ENCODE measurements around the gene ILKAP. TPM values are rescaled to one million over a fixed set of nuclear protein-coding genes. Genes with fewer than 3 reads are reported as not detected.

ILKAP gene
- total RNA-seq, 1 donor = 19.4 TPM

GRCh38 chr2:238155051-238155760, 48.3 kb downstream of the ILKAP start:
- DNase-seq (ENCODE audit: low read depth in 2 of 3, low spot score in 2 of 3) = no peak

- no peak for DNase-seq (ENCODE audit: low read depth in 2 of 3, low spot score in 2 of 3)
These were observed 48.9 kb downstream of the ILKAP start for GRCh38 chr2:238154570-238154969.

GRCh38 chr2:238152771-238153688, 50.5 kb downstream of the ILKAP start:
- DNase-seq (ENCODE audit: low read depth in 2 of 3, low spot score in 2 of 3) = no peak

GRCh38 chr2:238151628-238152235, 51.8 kb downstream of the ILKAP start:
- no peak for DNase-seq (ENCODE audit: low read depth in 2 of 3, low spot score in 2 of 3)

- no peak for DNase-seq (ENCODE audit: low read depth in 2 of 3, low spot score in 2 of 3)
These were observed 52.3 kb downstream of the ILKAP start for GRCh38 chr2:238151205-238151604.

- no peak for DNase-seq (ENCODE audit: low read depth in 2 of 3, low spot score in 2 of 3)
These were observed 52.8 kb downstream of the ILKAP start for GRCh38 chr2:238150686-238151085.

- no peak for DNase-seq (ENCODE audit: low read depth in 2 of 3, low spot score in 2 of 3)
These were observed 53.5 kb downstream of the ILKAP start for GRCh38 chr2:238149841-238150572.

- DNase-seq (ENCODE audit: low read depth in 2 of 3, low spot score in 2 of 3) = no peak
These were observed 54.5 kb downstream of the ILKAP start for GRCh38 chr2:238148981-238149380.

GRCh38 chr2:238146884-238147544, 56.5 kb downstream of the ILKAP start:
- DNase-seq (ENCODE audit: low read depth in 2 of 3, low spot score in 2 of 3) = no peak

GRCh38 chr2:238145851-238146250, 57.6 kb downstream of the ILKAP start:
- DNase-seq (ENCODE audit: low read depth in 2 of 3, low spot score in 2 of 3) = no peak

GRCh38 chr2:238145046-238145445, 58.4 kb downstream of the ILKAP start:
- no peak for DNase-seq (ENCODE audit: low read depth in 2 of 3, low spot score in 2 of 3)

- no peak for DNase-seq (ENCODE audit: low read depth in 2 of 3, low spot score in 2 of 3)
These were observed 59.2 kb downstream of the ILKAP start for GRCh38 chr2:238144262-238144661.

- peak in 2 of 3 donors; percentile 56 to 74 for DNase-seq (ENCODE audit: low read depth in 2 of 3, low spot score in 2 of 3)
These were observed 60.1 kb downstream of the ILKAP start for GRCh38 chr2:238143239-238143951.

GRCh38 chr2:238142382-238143205, 60.9 kb downstream of the ILKAP start:
- DNase-seq (ENCODE audit: low read depth in 2 of 3, low spot score in 2 of 3) = no peak

- DNase-seq (ENCODE audit: low read depth in 2 of 3, low spot score in 2 of 3) = peak in 1 of 3 donors; percentile 63
These were observed 61.8 kb downstream of the ILKAP start for GRCh38 chr2:238141541-238142318.

GRCh38 chr2:238140721-238141540, 62.6 kb downstream of the ILKAP start:
- no peak for DNase-seq (ENCODE audit: low read depth in 2 of 3, low spot score in 2 of 3)

- no peak for DNase-seq (ENCODE audit: low read depth in 2 of 3, low spot score in 2 of 3)
These were observed 63.5 kb downstream of the ILKAP start for GRCh38 chr2:238140040-238140439.

All from hematopoietic multipotent progenitor cell (in vitro differentiated cells).